GM23338 (cell line): Measurements from ENCODE around the gene NOSTRIN.

ENCODE experiments used
- CREB1 ChIP-seq: fragments of 250-450 bp; sonication (Bioruptor Pico); IDR thresholded peaks from 2 replicates; pipeline ENCODE4 v1.5.0; 2020; ENCODE audit warnings: low read depth, mild to moderate bottlenecking, moderate library complexity
- EZH2 ChIP-seq: fragments of 200-600 bp; sonication (generic); IDR thresholded peaks from one replicate; pipeline ENCODE4 v1.8.0; 2017; ENCODE audit warnings: antibody characterized with exemption, mild to moderate bottlenecking, low read depth; ENCODE audit not compliant: unreplicated experiment
- EZH2phosphoT487 ChIP-seq: fragments of 200-600 bp; sonication (generic); IDR thresholded peaks from one replicate; pipeline ENCODE4 v1.8.1; 2018; ENCODE audit warnings: antibody characterized with exemption; ENCODE audit not compliant: unreplicated experiment
- POLR2AphosphoS5 ChIP-seq: IDR thresholded peaks from 2 replicates; pipeline ENCODE4 v1.6.1; 2016; ENCODE audit warnings: antibody characterized with exemption, low read depth
- ZNF331 ChIP-seq: fragments of 250-450 bp; sonication (Bioruptor Pico); IDR thresholded peaks from 2 replicates; pipeline ENCODE4 v1.5.0; 2020; ENCODE audit warnings: low read depth, mild to moderate bottlenecking, moderate library complexity
- TF ChIP-seq, protein P1 (sequence below), 2 experiments: fragments of 200-600 bp in 1 of 2; sonication (generic) in 1 of 2; conservative IDR thresholded peaks; 2 replicates each; pipeline versions ENCODE4 v1.5.1 to v1.6.1; 2016 to 2017; ENCODE audit warnings: antibody characterized with exemption in 2 of 2, low read depth in 2 of 2, mild to moderate bottlenecking in 2 of 2, moderate library complexity in 1 of 2
- TF ChIP-seq, protein P2 (sequence below): IDR thresholded peaks from 2 replicates; pipeline ENCODE4 v1.6.1; 2016; ENCODE audit warnings: antibody characterized with exemption
- TF ChIP-seq, protein P3 (sequence below): IDR thresholded peaks from one replicate; pipeline ENCODE4 v1.6.1; 2018; ENCODE audit warnings: antibody characterized with exemption; ENCODE audit not compliant: unreplicated experiment

DNA sequence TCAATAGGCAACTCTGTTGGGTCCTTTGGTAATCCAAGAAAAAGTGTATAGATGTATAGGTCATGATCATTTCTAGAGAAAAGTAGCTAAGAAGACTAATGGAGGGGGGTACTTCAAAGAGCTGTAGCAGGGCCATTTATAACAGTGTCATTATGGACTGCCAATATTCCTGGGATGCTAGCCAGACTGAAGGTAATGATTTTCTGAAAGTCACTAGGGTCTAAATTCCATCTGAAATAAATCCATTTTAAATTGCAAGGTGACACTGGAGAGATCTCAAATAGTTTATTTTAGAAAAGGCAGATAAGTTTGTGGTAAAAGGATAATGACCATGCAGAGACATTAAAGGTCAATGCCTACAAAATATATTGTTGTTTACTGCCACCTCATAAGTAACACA, 92.3 kb downstream of the NOSTRIN start:
- TF ChIP-seq, protein P1, sequence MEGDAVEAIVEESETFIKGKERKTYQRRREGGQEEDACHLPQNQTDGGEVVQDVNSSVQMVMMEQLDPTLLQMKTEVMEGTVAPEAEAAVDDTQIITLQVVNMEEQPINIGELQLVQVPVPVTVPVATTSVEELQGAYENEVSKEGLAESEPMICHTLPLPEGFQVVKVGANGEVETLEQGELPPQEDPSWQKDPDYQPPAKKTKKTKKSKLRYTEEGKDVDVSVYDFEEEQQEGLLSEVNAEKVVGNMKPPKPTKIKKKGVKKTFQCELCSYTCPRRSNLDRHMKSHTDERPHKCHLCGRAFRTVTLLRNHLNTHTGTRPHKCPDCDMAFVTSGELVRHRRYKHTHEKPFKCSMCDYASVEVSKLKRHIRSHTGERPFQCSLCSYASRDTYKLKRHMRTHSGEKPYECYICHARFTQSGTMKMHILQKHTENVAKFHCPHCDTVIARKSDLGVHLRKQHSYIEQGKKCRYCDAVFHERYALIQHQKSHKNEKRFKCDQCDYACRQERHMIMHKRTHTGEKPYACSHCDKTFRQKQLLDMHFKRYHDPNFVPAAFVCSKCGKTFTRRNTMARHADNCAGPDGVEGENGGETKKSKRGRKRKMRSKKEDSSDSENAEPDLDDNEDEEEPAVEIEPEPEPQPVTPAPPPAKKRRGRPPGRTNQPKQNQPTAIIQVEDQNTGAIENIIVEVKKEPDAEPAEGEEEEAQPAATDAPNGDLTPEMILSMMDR (conservative IDR thresholded peaks at IDR 0.05; ENCODE audit: low read depth in 2 of 2), result no peak
- no peak for TF ChIP-seq EZH2
- no peak for TF ChIP-seq POLR2AphosphoS5
- TF ChIP-seq, protein P2, sequence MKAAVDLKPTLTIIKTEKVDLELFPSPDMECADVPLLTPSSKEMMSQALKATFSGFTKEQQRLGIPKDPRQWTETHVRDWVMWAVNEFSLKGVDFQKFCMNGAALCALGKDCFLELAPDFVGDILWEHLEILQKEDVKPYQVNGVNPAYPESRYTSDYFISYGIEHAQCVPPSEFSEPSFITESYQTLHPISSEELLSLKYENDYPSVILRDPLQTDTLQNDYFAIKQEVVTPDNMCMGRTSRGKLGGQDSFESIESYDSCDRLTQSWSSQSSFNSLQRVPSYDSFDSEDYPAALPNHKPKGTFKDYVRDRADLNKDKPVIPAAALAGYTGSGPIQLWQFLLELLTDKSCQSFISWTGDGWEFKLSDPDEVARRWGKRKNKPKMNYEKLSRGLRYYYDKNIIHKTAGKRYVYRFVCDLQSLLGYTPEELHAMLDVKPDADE, result no peak
- no peak for TF ChIP-seq ZNF331 (CRISPR knock-in tag)
- no peak for TF ChIP-seq EZH2phosphoT487
- TF ChIP-seq, protein P3, sequence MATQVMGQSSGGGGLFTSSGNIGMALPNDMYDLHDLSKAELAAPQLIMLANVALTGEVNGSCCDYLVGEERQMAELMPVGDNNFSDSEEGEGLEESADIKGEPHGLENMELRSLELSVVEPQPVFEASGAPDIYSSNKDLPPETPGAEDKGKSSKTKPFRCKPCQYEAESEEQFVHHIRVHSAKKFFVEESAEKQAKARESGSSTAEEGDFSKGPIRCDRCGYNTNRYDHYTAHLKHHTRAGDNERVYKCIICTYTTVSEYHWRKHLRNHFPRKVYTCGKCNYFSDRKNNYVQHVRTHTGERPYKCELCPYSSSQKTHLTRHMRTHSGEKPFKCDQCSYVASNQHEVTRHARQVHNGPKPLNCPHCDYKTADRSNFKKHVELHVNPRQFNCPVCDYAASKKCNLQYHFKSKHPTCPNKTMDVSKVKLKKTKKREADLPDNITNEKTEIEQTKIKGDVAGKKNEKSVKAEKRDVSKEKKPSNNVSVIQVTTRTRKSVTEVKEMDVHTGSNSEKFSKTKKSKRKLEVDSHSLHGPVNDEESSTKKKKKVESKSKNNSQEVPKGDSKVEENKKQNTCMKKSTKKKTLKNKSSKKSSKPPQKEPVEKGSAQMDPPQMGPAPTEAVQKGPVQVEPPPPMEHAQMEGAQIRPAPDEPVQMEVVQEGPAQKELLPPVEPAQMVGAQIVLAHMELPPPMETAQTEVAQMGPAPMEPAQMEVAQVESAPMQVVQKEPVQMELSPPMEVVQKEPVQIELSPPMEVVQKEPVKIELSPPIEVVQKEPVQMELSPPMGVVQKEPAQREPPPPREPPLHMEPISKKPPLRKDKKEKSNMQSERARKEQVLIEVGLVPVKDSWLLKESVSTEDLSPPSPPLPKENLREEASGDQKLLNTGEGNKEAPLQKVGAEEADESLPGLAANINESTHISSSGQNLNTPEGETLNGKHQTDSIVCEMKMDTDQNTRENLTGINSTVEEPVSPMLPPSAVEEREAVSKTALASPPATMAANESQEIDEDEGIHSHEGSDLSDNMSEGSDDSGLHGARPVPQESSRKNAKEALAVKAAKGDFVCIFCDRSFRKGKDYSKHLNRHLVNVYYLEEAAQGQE, result no peak
- no peak for TF ChIP-seq CREB1 (CRISPR knock-in tag)
